Epidermal melanocyte (primary cell): Measurements from ENCODE around the gene FAM193A.
"Not testable (repeated sequence)": the region's sequence is repeated elsewhere in the genome, so short reads cannot be mapped to it uniquely, and the experiment has no call there.

Experiments
- DNase-seq: peaks from one replicate; pipeline ENCODE4 v3.0.0; 2011; ENCODE audit warnings: low spot score; ENCODE audit not compliant: insufficient read length

Gene FAM193A

DNA sequence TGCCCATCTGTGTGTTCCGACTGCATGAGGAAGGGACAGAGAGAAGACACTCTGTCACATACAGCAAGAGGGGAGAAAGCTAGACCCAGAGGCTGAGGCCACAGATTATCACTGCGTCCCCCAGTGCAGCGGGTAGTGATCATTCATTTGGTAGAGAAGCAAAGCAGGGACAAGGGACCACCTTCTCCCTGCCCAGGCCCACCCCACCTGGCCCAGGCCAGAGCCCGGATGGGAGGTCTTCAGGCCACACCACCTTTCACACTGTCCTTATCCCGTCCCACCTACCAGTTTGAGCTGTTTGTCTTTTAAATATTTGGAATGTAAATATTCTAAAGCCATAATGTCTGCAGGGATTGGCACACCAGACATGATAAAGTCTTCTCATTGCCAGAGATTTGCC is 209.1 kb downstream of the FAM193A start:
- DNase-seq, result no peak

DNA sequence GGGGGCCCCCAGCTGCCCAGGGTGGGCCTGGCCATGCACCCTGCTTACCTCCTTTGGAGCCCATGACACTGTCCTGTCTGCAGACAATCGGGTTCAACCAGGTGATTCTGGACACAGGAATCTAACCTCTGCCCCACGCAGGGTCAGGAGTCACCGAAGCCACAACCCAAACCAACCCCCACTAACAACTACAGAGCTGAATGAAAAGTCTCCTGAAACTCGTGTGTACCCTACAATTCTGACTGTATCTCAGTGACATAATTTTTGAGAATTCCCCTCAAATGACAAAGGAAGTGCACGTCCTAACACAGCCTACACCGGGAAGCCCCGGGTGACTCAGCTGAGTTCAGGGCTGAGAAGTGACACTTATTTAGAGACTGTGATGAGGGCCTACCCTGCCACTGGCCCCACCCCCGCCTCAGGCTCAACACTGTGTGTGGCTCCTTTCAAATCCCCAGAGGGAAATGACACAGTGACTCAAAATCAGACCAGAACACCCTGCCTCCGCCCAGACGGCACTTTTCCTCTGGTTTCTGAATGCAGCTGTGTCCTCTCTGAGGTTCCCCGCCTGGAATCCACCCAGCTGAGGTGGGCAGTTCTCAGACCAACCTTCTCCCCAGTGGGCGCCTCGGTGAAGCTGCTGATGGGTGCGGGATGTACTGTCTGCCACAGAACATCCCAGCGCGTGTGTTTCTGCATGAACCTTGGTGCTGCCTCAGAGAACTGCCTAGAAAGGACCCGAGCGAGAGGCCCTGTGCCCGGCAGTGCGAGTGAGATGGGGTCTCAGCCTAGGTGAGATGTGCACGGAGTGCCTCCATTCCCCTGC is 209.7 kb downstream of the FAM193A start:
- no peak for DNase-seq

DNA sequence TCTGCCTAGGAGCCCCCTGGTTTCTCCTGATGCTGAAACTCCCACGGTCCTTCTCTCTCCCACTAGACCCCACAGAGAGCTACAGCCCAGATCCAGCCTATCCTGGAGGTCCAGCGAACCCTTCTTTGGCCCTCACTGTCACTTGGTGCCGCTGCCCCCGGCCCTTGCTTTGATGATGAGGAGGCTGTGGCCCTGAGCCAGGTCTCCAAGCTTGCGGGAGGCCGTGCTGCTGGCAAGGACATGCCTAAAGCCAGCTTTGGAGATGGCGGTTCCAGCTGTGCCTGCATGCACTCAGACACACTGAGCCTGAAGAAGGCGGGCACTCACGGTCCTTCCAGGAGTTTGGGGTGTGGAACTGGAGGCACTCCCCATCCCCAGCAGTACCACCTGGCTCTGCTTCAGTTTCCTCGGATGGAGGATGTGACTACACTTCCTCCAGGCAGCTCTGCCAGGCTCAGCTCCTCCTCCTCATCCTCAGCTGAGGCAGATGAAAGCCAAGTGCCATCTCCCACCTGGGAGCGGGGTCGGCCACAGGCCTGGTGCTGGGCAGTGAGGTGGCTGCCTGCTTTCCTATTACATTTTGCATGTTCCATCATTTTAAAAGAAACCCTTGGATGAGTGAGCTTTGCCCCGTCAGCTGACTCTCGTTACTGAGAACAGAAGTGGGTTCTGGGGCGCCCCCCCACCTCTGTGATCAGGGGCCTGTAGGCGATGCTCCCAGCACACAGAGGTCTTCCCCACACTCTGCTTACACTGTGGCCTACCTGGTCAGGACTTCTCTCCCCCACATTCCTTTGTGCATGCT is 210.6 kb downstream of the FAM193A start:
- DNase-seq, result no peak

DNA sequence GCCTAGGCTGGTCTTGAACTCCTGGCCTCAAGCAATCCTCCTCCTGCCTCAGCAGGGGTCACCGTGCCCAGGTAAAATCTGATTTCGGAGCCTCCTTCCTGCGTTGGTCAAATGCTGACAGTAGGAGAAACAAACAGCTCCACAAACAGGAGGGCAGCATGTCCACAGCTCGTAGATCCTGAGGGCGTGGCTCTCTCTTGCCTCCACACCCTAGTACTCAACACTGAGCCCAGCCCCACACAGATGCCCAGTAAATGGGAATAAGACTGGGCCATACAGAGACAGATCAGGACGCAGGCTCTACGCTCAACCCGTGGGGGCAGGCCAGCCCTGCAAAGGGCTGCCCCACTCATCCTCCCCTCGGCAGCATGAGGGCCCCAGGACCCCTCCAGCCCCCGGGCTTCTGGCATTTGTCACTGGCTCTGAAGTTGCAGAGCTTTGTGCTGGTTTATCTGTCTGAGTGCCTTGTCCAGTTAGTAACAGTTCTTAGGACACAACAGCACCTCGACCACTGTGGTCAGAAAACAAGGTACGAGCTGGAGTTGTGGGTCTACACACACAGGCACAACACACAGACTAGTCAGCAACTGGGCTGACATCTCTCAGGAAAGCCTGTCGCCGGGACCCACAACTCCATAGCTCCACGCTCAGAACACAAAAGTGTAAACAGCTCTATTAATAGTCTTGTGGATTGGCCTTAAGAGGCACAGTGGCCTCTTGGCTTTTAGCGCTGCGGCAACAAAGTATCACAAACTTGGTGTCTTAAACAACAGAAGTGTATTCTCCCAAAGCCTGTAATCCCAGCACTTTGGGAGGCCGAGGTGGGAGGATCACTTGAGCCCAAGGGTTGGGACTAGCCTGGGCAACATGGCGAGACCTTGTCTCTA is 214.5 kb downstream of the FAM193A start:
- no peak for DNase-seq

DNA sequence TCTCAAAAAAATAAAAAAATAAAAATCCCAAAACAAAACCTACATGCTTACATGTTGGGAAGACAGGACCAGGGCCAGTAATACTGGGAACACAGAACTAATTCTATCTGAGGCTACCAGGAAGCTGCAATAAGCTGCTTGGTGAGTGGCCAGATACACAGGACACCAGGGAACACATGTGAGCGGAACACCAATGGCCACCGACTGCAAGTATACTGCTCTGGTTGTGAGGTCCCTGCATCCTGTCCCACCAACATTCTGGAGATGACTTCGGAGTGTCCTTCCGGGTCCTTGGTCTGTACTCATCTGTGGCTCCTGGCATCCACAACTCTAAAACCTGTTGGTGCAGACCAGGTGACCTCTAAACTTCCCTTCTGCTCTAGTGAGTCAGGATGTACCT is 217.0 kb downstream of the FAM193A start:
- no peak for DNase-seq

DNA sequence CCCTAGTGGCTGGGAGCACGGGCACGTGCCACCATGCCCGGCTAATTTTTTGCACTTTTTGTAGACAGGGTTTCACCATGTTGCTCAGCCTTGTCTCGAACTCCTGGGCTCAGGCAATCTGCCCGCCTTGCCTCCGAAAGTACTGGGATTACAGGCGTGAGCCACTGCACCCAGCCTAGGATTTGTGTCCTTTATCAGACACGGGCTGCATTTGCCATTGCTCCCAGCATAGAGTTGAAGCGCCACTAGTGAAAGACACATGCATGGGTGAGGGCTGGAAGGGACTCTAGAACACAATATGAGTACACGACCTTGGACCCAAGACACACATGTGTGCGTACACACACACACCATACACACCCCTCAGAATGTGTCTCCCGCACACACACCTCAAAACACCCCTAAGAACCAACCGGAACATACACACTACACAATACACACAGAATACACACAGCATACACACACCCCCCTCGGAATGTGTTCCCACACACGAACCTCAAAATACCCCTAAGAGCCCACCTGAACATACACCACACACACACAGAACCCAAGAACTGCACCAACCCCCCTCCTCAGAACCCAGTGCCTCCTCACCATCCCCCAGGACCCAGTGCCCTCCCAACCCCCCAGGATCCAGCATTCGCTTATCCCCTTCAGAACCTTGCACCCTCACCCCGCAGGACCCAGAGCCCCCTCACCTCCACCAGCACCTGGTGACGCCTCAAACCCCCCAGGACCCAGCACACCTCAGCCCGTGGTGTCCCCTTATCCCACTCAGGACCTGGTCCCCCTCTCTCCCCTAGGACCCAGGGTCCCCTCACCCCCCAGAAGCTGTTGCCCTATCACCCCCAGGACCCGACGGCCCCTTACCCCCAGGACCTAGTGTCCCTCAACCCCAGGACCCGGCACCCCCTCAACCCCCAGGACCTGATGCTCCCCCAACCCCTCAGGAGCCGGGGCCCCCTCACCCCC is 218.7 kb downstream of the FAM193A start:
- DNase-seq, result no peak

DNA sequence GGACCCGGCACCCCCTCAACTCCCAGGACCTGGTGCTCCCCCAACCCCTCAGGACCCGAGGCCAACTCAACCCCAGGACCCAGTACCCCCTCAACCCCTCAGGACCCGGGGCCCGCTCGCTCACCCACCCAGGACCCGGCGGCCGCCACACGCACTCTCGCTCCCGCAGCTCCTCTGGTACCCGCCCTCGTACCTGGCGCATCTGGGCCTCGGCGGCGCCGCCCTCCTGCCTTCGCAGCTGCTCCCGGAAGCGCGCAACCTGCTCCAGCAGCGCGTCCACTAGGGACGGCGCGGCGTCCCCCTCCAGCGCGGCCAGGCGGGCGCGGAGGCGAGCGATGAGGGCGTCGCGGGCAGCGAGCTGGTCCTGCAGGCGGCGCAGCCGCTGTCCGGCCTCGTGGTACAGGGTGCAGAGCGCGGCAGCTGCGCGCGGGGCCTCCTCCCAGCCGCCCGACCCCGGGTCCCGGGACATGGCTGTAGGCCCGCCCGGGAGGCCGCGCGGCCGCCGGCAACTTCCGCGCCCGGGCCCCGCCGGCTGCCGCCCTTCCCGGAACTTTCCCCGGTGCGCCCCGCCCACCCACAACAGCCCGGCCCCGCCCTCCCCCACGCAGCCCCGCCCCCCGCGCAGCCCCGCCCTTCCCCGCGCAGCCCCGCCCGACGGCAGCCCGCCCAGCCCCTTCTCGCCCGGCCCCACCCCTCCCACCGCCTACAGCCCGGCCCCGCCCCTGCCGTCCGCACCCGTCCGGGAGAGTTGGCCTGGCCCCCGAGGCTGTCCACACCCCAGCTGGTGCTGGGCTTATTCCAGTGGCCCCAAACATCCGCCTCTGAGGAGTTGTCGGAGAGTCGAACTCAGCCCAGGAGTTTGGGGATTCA is 219.6 kb downstream of the FAM193A start, which contains the start of gene TNIP2:
TSS of gene TNIP2 (minus strand) at position 516 of the 870 bp plus-strand sequence. CDS start at position 469, 47 bp downstream.
- peak; percentile 92 for DNase-seq

DNA sequence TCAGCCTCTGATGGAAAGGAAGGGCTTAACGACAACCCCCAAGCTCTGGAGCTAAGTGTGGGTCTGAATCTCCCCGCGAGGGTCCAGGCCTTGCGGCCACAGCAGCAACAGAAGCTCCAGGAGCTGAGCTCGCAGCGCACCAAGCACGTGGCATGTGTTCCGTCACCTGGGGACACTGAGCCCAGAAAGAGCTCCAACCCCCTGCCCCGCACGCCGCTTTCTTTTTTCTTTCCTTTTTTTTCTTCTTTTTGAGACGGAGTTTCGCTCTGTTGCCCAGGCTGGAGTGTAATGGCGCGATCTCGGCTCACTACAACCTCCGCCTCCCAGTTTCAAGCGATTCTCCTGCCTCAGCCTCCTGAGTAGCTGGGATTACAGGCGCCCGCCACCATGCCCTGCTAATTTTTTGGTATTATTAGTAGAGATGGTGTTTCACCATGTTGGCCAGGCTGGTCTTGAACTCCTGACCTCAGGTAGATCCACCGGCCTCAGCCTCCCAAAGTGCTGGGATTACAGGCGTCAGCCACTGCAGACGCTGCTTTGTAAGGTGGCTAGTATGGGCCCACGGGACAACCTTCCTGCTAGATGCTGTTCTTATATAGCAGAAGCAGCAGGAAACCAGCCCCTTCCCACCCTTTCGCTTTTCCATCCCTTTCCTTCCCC is 220.4 kb downstream of the FAM193A start:
- no peak for DNase-seq

DNA sequence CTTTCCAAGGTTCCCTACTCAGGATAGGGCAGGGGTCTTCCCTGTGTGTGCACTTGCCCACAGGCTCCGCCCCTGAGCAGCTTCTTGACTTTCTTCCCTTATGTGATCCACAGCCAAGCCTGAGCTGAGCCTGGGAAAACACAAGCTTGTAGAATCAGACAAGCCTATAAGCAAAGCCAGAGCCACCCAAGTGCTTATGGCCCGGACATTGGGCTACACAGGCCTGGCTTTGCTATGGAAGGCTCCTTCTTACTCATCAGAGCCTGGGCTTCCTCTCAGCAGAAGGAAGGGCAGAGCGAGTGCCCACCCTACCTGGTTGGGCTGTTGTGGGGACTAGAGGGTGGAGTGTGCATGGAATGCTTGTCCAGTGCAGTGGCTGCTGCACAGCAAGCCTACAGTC is 221.0 kb downstream of the FAM193A start:
- no peak for DNase-seq

DNA sequence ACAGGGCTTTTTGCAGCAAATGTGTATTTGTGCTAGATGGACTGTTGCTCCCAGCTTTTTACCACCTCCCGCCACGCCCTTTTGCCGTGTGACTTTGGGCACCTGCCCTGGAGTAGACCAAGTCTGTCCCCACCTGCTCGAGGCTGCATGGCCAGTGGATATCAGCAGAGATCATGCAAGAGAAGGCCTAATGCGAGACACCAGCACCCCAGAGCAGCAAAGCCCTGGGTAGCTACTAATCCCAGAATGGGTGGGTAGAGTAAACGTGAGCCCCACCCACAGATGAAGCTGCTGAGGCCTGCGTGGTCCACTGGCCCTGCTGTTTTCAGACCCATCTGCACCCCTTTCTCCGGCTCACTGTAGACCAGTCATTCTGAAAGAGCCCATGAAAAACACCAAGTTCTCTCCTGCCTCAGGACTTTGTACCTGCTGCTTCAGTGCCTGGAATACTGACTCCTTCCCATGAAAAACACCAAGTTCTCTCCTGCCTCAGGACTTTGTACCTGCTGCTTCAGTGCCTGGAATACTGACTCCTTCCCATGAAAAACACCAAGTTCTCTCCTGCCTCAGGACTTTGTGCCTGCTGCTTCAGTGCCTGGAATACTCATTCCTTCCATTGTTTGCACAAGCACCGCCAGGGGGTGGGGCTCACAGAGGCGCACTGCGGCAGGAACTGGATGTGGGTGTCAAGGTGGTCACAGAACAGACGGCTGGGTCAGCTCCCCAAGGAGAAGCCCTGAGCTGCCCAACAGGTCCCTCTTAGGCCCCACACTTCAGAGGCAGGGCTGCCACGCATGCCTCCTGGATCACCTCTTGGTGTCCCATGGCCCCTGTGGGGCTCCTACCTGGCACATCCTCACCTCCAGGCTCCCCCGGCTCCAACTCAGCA is 224.8 kb downstream of the FAM193A start:
- DNase-seq, result no peak

DNA sequence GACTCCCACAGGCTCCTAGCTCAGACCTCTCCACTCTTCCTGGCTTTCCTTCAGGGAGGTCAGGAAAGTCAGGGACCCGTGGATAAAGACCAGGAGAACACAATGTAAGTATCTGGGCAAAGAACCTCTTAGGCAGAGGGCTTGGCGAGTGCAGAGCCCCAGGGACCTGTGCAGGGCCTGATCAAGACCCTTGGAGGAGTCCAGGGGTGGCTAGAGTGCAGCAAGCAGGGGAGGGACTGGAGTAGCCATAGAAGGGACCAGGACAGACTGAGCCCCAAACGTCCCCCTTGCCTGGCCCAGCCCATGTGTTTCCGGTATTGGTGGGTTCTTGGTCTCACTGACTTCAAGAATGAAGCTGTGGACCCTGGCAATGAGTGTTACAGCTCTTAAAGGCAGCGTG is 225.6 kb downstream of the FAM193A start:
- no peak for DNase-seq

DNA sequence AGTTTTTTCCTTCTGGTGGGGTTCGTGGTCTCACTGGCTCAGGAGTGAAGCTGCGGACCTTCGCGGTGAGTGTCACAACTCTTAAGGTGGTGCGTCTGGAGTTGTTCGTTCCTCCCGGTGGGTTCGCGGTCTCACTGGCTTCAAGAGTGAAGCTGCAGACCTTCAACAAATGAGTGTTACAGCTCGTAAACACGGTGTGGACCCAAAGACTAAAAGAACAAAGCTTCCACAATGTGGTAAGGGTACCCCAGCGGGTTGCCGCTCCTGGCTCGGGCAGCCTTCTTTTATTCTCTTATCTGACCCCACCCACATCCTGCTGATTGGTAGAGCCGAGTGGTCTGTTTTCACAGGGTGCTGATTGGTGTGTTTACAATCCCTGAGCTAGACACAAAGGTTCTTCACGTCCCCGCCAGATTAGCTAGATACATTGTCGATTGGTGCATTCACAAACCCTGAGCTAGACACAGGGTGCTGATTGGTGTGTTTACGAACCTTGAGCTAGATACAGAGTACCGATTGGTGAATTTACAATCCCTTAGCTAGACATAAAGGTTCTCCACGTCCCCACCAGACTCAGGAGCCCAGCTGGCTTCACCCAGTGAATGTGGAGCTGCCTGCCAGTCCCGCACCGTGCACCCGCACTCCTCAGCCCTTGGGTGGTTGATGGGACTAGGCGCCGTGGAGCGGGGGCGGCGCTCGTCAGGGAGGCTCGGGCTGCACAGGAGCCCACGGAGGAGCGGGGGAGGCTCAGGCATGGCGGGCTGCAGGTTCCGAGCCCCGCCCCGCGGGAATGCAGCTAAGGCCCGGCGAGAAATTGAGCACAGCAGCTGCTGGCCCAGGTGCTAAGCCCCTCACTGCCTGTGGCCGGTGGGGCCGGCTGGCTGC is 226.3 kb downstream of the FAM193A start:
- not testable (repeated sequence) for DNase-seq

DNA sequence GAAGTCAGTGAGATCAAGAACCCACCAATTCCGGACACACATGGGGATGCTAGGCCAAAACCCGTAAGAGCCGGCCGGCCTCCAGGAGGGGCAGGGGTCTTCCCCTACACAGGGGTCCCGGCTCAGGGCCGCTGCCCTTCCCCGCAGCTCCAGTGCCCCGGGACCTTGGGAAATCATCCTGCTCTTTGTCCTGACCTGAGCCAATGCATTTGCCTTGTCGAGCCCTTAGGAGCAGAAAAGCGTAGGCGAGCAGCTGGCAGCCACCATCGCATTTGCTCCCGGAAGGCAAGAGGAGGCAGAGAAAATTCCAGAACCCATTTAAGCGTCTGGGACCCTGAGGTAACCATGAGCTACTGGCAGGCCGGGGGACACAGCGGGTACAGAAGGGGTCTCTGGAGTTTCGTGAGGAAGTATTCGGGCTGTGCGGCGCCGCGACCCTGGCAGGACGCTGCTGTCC is 227.1 kb downstream of the FAM193A start:
- DNase-seq, result no peak

DNA sequence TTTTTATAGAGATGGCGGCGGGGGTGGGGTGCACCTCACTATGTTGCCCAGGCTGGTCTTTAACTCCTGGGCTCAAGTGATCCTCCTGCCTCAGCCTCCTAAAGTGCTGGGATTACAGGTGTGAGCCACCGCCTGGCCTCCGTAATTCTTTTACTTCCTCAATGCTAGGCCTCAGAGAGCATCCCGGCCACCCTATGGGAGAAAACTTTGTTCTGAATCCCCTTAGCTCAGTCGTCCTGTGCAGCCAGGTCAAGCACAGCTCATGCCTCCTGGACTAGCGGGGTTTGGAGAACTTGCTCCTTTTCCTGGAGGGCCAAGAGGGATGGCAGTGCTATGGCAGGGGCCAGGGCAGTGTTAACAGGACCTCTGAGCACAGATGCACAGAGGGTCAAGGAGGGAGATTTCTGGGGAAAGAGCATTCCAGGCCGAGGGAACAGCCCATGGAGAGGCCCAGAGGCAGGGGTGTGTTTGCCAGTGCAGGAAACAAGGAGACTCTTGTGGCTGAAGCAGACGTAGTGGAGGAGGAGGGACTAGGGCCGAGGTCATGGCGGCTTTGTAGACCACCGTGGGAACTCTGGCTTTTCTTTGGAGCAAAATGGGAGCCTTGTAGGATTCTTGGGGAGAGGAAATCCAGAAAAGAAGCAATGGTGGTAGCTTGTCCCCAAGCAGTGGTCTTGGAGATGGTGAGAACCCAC is 229.5 kb downstream of the FAM193A start:
- DNase-seq, result no peak

DNA sequence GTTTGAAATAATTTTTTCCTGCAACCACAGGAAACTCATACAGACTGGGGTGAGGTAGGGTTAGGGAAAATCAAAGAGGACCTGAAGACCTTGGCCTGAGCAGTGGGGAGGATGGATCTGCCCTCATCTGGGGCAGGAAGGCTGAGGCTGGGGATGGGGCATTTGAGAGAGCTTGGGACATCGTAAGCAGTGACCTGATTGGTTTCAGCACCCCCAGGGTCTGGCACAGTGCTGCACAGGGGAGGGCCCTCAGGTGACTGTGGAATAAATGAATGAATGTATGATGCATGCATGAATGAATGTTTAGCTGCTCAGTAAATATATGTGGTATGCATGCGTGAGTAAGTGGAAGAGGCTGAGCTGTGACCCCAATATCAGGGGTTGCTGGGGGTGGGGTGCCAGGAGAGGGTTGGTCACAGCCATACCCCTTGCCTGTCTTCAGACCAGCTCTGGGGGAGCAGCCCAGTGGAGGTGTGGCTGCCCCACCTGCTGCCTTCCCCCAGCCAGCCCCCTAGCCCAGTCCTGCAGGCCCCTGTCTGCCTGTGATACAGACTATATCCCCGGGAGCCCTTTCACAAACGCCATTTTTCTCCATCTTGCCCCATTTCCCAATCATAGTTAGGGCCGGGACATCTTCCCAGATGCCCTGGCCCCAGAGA is 230.7 kb downstream of the FAM193A start:
- no peak for DNase-seq

DNA sequence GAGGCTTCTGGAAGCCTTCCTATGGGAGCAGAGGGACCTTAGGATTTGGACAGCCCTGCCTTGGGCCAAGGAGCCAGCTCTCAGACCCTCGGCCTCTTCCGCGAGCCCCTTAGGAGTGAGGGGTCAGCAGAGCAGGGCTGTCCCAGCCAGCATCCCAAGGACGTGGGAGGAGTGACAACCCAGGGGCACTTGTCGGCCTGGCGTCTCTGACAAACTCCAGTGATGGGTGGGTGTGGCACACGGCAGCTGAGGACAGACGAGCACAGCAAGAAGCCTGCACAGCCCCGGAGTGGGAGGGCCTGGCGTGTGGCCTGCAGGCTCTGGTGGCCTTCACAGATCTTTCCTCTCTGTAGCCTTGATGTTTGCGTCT is 231.2 kb downstream of the FAM193A start:
- no peak for DNase-seq
